MM.1S (cell line): ENCODE results near the gene SIX1.

Source experiments
- DNase-seq: peaks from one replicate; pipeline ENCODE4 v3.0.0-alpha.2; 2015
- H2AFZ ChIP-seq: fragments of 300-600 bp; sonication (generic); 2 replicates; pipeline ENCODE4 v1.6.0; 2016; ENCODE audit warnings: antibody characterized with exemption, low read length
- H3F3A ChIP-seq: fragments of 300-600 bp; sonication (generic); 2 replicates; pipeline ENCODE4 v1.6.1; 2016; ENCODE audit warnings: mild to moderate bottlenecking, antibody characterized with exemption, low read length, moderate library complexity, mixed read lengths; ENCODE audit not compliant: insufficient read depth
- H3K27ac ChIP-seq: fragments of 300-600 bp; sonication (generic); 2 replicates; pipeline ENCODE4 v1.5.1; 2016; ENCODE audit warnings: mild to moderate bottlenecking, low read length
- H3K27me3 ChIP-seq: fragments of 300-600 bp; sonication (generic); replicated peaks from 2 replicates; pipeline ENCODE4 v1.6.0; 2016; ENCODE audit warnings: low read length; ENCODE audit not compliant: insufficient read depth
- H3K36me3 ChIP-seq: fragments of 300-600 bp; sonication (generic); replicated peaks from 2 replicates; pipeline ENCODE4 v1.6.1; 2016; ENCODE audit warnings: mild to moderate bottlenecking, low read length, mixed read lengths; ENCODE audit not compliant: insufficient read depth
- H3K4me1 ChIP-seq: fragments of 300-600 bp; sonication (generic); 2 replicates; pipeline ENCODE4 v1.6.1; 2016; ENCODE audit warnings: low read length, mixed read lengths
- H3K4me2 ChIP-seq: fragments of 300-600 bp; sonication (generic); 2 replicates; pipeline ENCODE4 v1.6.0; 2016; ENCODE audit warnings: low read depth, low read length
- H3K4me3 ChIP-seq: fragments of 300-600 bp; sonication (generic); 2 replicates; pipeline ENCODE4 v1.5.1; 2016; ENCODE audit warnings: low read length, mixed read lengths
- H3K79me2 ChIP-seq: fragments of 300-600 bp; sonication (generic); 2 replicates; pipeline ENCODE4 v1.6.1; 2016; ENCODE audit warnings: mixed run types, low read length, mixed read lengths
- H3K9ac ChIP-seq: fragments of 300-600 bp; sonication (generic); 2 replicates; pipeline ENCODE4 v1.6.1; 2016; ENCODE audit warnings: low read length, mixed read lengths
- H3K9me2 ChIP-seq: fragments of 300-600 bp; sonication (generic); replicated peaks from 2 replicates; pipeline ENCODE4 v1.6.1; 2016; ENCODE audit warnings: mild to moderate bottlenecking, low read length, mixed read lengths; ENCODE audit not compliant: insufficient read depth
- H3K9me3 ChIP-seq: fragments of 300-600 bp; sonication (generic); replicated peaks from 2 replicates; pipeline ENCODE4 v1.6.1; 2016; ENCODE audit warnings: mild to moderate bottlenecking, low read length, mixed read lengths; ENCODE audit not compliant: insufficient read depth
- H4K20me1 ChIP-seq: fragments of 300-600 bp; sonication (generic); 2 replicates; pipeline ENCODE4 v1.6.1; 2016; ENCODE audit warnings: mild to moderate bottlenecking, low read length, moderate library complexity, mixed read lengths; ENCODE audit not compliant: insufficient read depth
- EZH2 ChIP-seq: fragments of 300-600 bp; sonication (generic); optimal IDR thresholded peaks from 2 replicates; pipeline ENCODE3; 2017; ENCODE audit warnings: low read depth, mild to moderate bottlenecking, antibody characterized with exemption, low read length, mixed read lengths
- EZH2phosphoT487 ChIP-seq: fragments of 300-600 bp; sonication (generic); IDR thresholded peaks from 2 replicates; pipeline ENCODE4 v1.6.1; 2018; ENCODE audit warnings: antibody characterized with exemption, low read length
- TF ChIP-seq, protein P1 (sequence below): fragments of 300-600 bp; sonication (generic); IDR thresholded peaks from 2 replicates; pipeline ENCODE4 v1.5.1; 2016; ENCODE audit warnings: antibody characterized with exemption, low read length, mixed read lengths

The SIX1 gene

GRCh38 chr14:60648249-60648933 lies 886 bp downstream of the SIX1 start:
- Histone ChIP-seq H4K20me1 (no peaks in the 10 kb centered on the region), H3K9me3 (no peaks in the 10 kb centered on the region), H3K36me3 (no peaks in the 10 kb centered on the region), H3K4me3 (peak overlapping the region; percentile 60), H3K27me3 (peaks cover 31% of the 10 kb centered on the region), H2AFZ (no peak overlapping the region), H3K79me2 (no peaks in the 10 kb centered on the region), H3K4me1 (peaks cover 14% of the 10 kb centered on the region), H3F3A (peaks cover 13% of the 10 kb centered on the region), H3K9me2 (no peaks in the 10 kb centered on the region), H3K9ac (no peak overlapping the region), H3K27ac (no peak overlapping the region), H3K4me2 (peak overlapping the region; percentile 78; the same call in 1 of the 2 replicates)
- TF ChIP-seq EZH2phosphoT487, result no peak
- TF ChIP-seq EZH2, result no peak
- TF ChIP-seq, protein P1, sequence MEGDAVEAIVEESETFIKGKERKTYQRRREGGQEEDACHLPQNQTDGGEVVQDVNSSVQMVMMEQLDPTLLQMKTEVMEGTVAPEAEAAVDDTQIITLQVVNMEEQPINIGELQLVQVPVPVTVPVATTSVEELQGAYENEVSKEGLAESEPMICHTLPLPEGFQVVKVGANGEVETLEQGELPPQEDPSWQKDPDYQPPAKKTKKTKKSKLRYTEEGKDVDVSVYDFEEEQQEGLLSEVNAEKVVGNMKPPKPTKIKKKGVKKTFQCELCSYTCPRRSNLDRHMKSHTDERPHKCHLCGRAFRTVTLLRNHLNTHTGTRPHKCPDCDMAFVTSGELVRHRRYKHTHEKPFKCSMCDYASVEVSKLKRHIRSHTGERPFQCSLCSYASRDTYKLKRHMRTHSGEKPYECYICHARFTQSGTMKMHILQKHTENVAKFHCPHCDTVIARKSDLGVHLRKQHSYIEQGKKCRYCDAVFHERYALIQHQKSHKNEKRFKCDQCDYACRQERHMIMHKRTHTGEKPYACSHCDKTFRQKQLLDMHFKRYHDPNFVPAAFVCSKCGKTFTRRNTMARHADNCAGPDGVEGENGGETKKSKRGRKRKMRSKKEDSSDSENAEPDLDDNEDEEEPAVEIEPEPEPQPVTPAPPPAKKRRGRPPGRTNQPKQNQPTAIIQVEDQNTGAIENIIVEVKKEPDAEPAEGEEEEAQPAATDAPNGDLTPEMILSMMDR, result no peak
- DNase-seq, result no peak

- H3K4me2 ChIP-seq, result peak overlapping the region; percentile 78; the same call in 1 of the 2 replicates
- DNase-seq, result no peak
- H3F3A ChIP-seq, result peaks cover 13% of the 10 kb centered on the region
- H3K9me3 ChIP-seq, result no peaks in the 10 kb centered on the region
- H4K20me1 ChIP-seq, result no peaks in the 10 kb centered on the region
- H3K9me2 ChIP-seq, result no peaks in the 10 kb centered on the region
- peaks cover 26% of the 10 kb centered on the region; the same call in 1 of the 2 replicates for H3K27me3 ChIP-seq
- H3K4me3 ChIP-seq, result peak overlapping the region; percentile 60; the same call in 1 of the 2 replicates
- no peak overlapping the region for H3K27ac ChIP-seq
- TF ChIP-seq, protein P1, result no peak
- TF ChIP-seq EZH2phosphoT487 (no peak), EZH2 (no peak)
- H3K79me2 ChIP-seq, result no peaks in the 10 kb centered on the region
- H3K9ac ChIP-seq, result no peak overlapping the region
- peaks cover 14% of the 10 kb centered on the region for H3K4me1 ChIP-seq
- H2AFZ ChIP-seq, result no peak overlapping the region
- no peaks in the 10 kb centered on the region for H3K36me3 ChIP-seq
These were observed 1.4 kb downstream of the SIX1 start for GRCh38 chr14:60647837-60648248.

DNA sequence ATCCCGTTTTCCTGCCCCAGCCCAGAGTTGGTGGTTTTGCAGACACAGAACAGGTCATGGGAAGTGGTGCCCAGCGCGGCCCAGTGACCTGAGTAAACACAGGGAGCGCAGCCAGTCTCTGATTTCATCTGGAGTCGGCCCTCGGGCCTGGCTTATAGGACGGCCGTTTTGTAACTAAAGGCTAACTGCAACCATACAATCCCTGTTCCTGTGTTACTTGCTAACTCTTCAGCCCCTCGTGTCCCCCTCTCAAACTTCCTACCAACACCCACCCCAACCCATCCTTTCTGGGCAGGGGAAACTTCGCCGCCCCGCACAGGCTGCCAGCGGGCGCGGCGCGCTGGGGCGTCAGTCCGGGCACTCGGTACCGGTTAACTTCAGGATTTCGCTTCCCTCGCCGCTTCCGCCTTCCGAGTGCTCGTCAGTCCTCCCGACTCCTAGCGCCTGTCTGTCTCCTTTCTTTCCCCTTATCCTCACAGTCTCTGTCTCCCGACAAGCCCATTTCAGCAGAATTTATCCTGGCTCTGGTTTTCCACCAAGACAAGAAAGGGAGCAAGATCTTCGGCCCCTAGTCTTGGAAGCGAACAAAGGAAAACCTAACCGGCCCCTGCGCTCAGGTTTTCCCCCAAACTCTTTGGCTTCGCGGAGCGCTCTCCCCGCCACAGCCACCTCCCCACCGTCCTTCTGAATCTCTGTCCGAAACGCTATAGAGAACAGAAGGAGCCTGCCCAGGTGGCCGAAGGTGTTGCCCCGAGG lies 2.0 kb downstream of the SIX1 start:
- peaks cover 21% of the 10 kb centered on the region; the same call in 1 of the 2 replicates for H3K27me3 ChIP-seq

More for the DNA sequence above, 2.0 kb downstream of the SIX1 start:
- no peak for DNase-seq
- H4K20me1 ChIP-seq, result no peaks in the 10 kb centered on the region
- H3K4me3 ChIP-seq, result no peak overlapping the region
- no peak overlapping the region for H3K4me2 ChIP-seq
- no peaks in the 10 kb centered on the region for H3K9me2 ChIP-seq
- H3K9ac ChIP-seq, result no peak overlapping the region
- H3K9me3 ChIP-seq, result no peaks in the 10 kb centered on the region
- H3F3A ChIP-seq, result peaks cover 13% of the 10 kb centered on the region
- H3K4me1 ChIP-seq, result peaks cover 14% of the 10 kb centered on the region
- H3K79me2 ChIP-seq, result no peaks in the 10 kb centered on the region
- no peak overlapping the region for H2AFZ ChIP-seq
- TF ChIP-seq, protein P1, result no peak
- TF ChIP-seq EZH2phosphoT487 (no peak), EZH2 (no peak)
- no peaks in the 10 kb centered on the region for H3K36me3 ChIP-seq
- H3K27ac ChIP-seq, result no peak overlapping the region
